Neutrophil (primary cell): ENCODE data around the gene AQP12B.

Experiments used
- H3K27ac ChIP-seq: fragments of 200-600 bp; sonication (generic); 2 replicates; pipeline ENCODE4 v1.5.1; 2016; ENCODE audit warnings: mild to moderate bottlenecking, moderate library complexity
- H3K27me3 ChIP-seq: fragments of 200-600 bp; sonication (generic); 2 replicates; pipeline ENCODE4 v1.6.0; 2016; ENCODE audit warnings: mild to moderate bottlenecking
- H3K36me3 ChIP-seq: fragments of 200-600 bp; sonication (generic); 2 replicates; pipeline ENCODE4 v1.5.1; 2017
- H3K4me1 ChIP-seq, 2 experiments: fragments of 200-600 bp in 1 of 2; sonication (generic) in 1 of 2; 1 replicate in 1 of 2; 2 replicates in 1 of 2; pipeline versions ENCODE4 v1.5.1 to v1.6.1; 2013 to 2016; ENCODE audit warnings: low read depth in 1 of 2, low read length in 1 of 2, mild to moderate bottlenecking in 1 of 2, moderate library complexity in 1 of 2; ENCODE audit not compliant: control insufficient read depth in 1 of 2, insufficient read depth in 1 of 2
- H3K4me3 ChIP-seq, 2 experiments: fragments of 200-600 bp in 1 of 2; sonication (generic) in 1 of 2; 1 replicate in 1 of 2; 2 replicates in 1 of 2; pipeline ENCODE4 v1.5.1; 2013 to 2016; ENCODE audit warnings: low read depth in 1 of 2, low read length in 1 of 2, mild to moderate bottlenecking in 1 of 2, moderate library complexity in 1 of 2
- H3K9me3 ChIP-seq: fragments of 200-600 bp; sonication (generic); 2 replicates; pipeline ENCODE4 v1.5.1; 2016
- CTCF ChIP-seq: fragments of 200-600 bp; sonication (generic); IDR thresholded peaks from 2 replicates; pipeline ENCODE4 v1.5.1; 2016; ENCODE audit warnings: antibody characterized with exemption

Gene AQP12B

GRCh38 chr2:240631548-240632305 is 51.0 kb downstream of the AQP12B start:
- no peak overlapping the region for H3K4me3 ChIP-seq
- no peaks in the 10 kb centered on the region for H3K9me3 ChIP-seq
- no peak for TF ChIP-seq CTCF
- no peak overlapping the region for H3K27ac ChIP-seq
- H3K27me3 ChIP-seq = peaks cover 4% of the 10 kb centered on the region
- no peaks in the 10 kb centered on the region for H3K36me3 ChIP-seq
- peaks cover 4 to 6% of the 10 kb centered on the region in 2 experiments for H3K4me1 ChIP-seq

DNA sequence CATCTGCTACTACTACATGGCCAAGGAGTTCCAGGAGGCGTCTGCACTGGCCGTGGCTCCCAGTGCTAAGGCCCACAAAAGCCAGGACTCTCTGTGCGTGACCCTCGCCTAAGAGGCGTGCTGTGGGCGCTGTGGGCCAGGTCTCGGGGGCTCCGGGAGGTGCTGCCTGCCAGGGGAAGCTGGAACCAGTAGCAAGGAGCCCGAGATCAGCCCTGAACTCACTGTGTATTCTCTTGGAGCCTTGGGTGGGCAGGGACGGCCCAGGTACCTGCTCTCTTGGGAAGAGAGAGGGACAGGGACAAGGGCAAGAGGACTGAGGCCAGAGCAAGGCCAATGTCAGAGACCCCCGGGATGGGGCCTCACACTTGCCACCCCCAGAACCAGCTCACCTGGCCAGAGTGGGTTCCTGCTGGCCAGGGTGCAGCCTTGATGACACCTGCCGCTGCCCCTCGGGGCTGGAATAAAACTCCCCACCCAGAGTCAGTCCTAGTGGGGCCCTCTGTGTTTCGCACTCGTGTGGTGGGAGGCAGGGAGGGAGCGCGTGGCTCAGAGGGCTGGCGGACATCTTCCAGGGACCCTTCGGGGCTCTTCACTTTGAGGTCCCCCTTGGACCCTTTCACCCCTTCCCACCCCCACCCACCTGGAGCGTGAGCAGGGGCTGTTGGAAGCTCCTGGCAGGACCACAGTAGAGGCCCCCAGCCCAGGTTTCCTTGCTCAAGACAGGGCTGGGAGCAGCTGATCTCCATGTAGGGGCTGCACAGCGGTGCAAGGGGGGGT is 51.7 kb downstream of the AQP12B start:
- H3K27me3 ChIP-seq = peaks cover 4% of the 10 kb centered on the region
- H3K36me3 ChIP-seq = no peaks in the 10 kb centered on the region
- no peak for TF ChIP-seq CTCF
- H3K4me1 ChIP-seq = peaks cover 4 to 7% of the 10 kb centered on the region in 2 experiments
- H3K9me3 ChIP-seq = no peaks in the 10 kb centered on the region
- no peak overlapping the region for H3K27ac ChIP-seq
- no peak overlapping the region for H3K4me3 ChIP-seq

DNA sequence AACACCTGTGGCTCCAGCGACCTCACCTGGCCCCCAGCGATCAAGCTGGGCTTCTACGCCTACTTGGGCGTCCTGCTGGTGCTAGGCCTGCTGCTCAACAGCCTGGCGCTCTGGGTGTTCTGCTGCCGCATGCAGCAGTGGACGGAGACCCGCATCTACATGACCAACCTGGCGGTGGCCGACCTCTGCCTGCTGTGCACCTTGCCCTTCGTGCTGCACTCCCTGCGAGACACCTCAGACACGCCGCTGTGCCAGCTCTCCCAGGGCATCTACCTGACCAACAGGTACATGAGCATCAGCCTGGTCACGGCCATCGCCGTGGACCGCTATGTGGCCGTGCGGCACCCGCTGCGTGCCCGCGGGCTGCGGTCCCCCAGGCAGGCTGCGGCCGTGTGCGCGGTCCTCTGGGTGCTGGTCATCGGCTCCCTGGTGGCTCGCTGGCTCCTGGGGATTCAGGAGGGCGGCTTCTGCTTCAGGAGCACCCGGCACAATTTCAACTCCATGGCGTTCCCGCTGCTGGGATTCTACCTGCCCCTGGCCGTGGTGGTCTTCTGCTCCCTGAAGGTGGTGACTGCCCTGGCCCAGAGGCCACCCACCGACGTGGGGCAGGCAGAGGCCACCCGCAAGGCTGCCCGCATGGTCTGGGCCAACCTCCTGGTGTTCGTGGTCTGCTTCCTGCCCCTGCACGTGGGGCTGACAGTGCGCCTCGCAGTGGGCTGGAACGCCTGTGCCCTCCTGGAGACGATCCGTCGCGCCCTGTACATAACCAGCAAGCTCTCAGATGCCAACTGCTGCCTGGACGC is 52.5 kb downstream of the AQP12B start:
- Histone ChIP-seq H3K27ac (no peak overlapping the region), H3K4me3 (no peak overlapping the region), H3K4me1 (peaks cover 10 to 11% of the 10 kb centered on the region in 2 experiments), H3K27me3 (peaks cover 7% of the 10 kb centered on the region), H3K36me3 (no peaks in the 10 kb centered on the region), H3K9me3 (no peaks in the 10 kb centered on the region)
- no peak for TF ChIP-seq CTCF

DNA sequence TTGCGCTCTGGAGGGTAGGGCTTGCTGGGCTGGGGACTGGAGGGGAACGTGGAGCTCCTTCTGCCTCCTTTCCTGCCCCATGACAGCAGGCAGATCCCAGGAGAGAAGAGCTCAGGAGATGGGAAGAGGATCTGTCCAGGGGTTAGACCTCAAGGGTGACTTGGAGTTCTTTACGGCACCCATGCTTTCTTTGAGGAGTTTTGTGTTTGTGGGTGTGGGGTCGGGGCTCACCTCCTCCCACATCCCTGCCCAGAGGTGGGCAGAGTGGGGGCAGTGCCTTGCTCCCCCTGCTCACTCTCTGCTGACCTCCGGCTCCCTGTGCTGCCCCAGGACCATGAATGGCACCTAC is 53.1 kb downstream of the AQP12B start:
- H3K4me3 ChIP-seq = no peak overlapping the region
- no peaks in the 10 kb centered on the region for H3K9me3 ChIP-seq
- H3K4me1 ChIP-seq = peaks cover 13 to 16% of the 10 kb centered on the region in 2 experiments
- H3K36me3 ChIP-seq = no peaks in the 10 kb centered on the region
- H3K27ac ChIP-seq = no peak overlapping the region
- H3K27me3 ChIP-seq = peaks cover 13% of the 10 kb centered on the region
- TF ChIP-seq CTCF = no peak

DNA sequence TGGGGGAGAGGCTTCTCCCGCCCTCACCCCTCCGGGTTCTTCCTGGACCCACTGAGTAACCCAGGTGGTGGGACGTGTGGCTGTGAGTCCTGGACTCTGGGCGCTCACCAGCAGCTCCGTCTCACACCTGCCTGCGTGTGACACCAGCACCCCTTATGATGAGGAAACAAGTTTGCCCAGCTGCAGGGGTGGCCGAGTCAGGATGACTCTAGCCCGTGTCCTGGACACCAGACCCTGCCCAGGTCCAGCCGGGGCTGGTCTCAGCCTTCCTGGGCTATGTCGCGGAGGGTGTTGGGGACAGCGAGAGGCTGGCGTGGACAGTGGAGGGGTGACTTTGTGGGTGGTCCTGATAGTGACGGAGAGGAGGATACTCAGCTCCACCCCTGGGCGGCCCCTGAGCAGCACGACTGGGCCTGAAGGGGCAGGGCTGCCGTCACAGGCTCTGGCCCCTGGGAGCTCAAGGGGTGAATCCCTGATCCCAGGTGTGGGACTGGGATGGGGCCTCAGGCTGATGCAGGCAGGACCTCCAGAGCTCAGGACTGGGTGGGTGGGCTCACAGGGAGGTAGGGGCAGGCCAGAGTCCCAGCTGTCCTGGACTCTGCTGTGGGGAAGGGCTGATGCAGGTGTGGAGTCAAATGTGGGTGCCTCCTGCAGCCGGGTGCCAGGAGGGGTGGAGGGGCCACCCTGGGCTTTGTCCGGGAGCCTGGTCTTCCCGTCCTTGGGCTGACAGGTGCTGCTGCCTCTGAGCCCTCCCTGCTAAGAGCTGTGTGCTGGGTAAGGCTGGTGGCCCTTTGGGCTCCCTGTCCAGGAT is 53.7 kb downstream of the AQP12B start:
- H3K9me3 ChIP-seq = no peaks in the 10 kb centered on the region
- H3K4me3 ChIP-seq = no peak overlapping the region
- no peak overlapping the region for H3K27ac ChIP-seq

More for the DNA sequence above, 53.7 kb downstream of the AQP12B start:
- Histone ChIP-seq H3K27me3 (peaks cover 17% of the 10 kb centered on the region), H3K36me3 (no peaks in the 10 kb centered on the region), H3K4me1 (peaks cover 13 to 19% of the 10 kb centered on the region in 2 experiments)
- TF ChIP-seq CTCF = no peak
